ENCODE results near the gene TFCP2.

The TFCP2 gene

GRCh38 chr12:51197736-51198567 is 25.0 kb upstream of the TFCP2 start:
- DNase-seq (ENCODE audit: low read depth in 2 of 2) = no peak

GRCh38 chr12:51196547-51196946 is 23.6 kb upstream of the TFCP2 start:
- no peak for DNase-seq (ENCODE audit: low read depth in 2 of 2)

- no peak for DNase-seq (ENCODE audit: low read depth in 2 of 2)
These were observed 22.9 kb upstream of the TFCP2 start for GRCh38 chr12:51195841-51196240.

- DNase-seq (ENCODE audit: low read depth in 2 of 2) = no peak
These were observed 19.3 kb upstream of the TFCP2 start for GRCh38 chr12:51192284-51192671.

- DNase-seq (ENCODE audit: low read depth in 2 of 2) = no peak
These were observed 18.8 kb upstream of the TFCP2 start for GRCh38 chr12:51191516-51192283.

GRCh38 chr12:51190820-51191219 is 17.9 kb upstream of the TFCP2 start:
- DNase-seq (ENCODE audit: low read depth in 2 of 2) = no peak

- no peak for DNase-seq (ENCODE audit: low read depth in 2 of 2)
These were observed 16.9 kb upstream of the TFCP2 start for GRCh38 chr12:51189790-51190355.

GRCh38 chr12:51188359-51189051 is 15.6 kb upstream of the TFCP2 start:
- no peak for DNase-seq (ENCODE audit: low read depth in 2 of 2)

- DNase-seq (ENCODE audit: low read depth in 2 of 2) = no peak
These were observed 14.5 kb upstream of the TFCP2 start for GRCh38 chr12:51187370-51187987.

- DNase-seq (ENCODE audit: low read depth in 2 of 2) = no peak
These were observed 13.6 kb upstream of the TFCP2 start for GRCh38 chr12:51186465-51187085.

- DNase-seq (ENCODE audit: low read depth in 2 of 2) = no peak
These were observed 12.3 kb upstream of the TFCP2 start for GRCh38 chr12:51185171-51185717.

GRCh38 chr12:51183816-51184215 is 10.9 kb upstream of the TFCP2 start:
- no peak for DNase-seq (ENCODE audit: low read depth in 2 of 2)

- DNase-seq (ENCODE audit: low read depth in 2 of 2) = no peak
These were observed 10.4 kb upstream of the TFCP2 start for GRCh38 chr12:51183349-51183748.

- no peak for DNase-seq (ENCODE audit: low read depth in 2 of 2)
These were observed 8.6 kb upstream of the TFCP2 start for GRCh38 chr12:51181558-51181957.

GRCh38 chr12:51177897-51178296 is 5.0 kb upstream of the TFCP2 start:
- DNase-seq (ENCODE audit: low read depth in 2 of 2) = no peak

- no peak for DNase-seq (ENCODE audit: low read depth in 2 of 2)
These were observed 1.6 kb upstream of the TFCP2 start for GRCh38 chr12:51174501-51174900.

- no peak for DNase-seq (ENCODE audit: low read depth in 2 of 2)
These were observed 936 bp downstream of the TFCP2 start for GRCh38 chr12:51171884-51172514.

GRCh38 chr12:51163795-51164194 is 9.1 kb downstream of the TFCP2 start:
- DNase-seq (ENCODE audit: low read depth in 2 of 2) = no peak

- DNase-seq (ENCODE audit: low read depth in 2 of 2) = no peak
These were observed 10.7 kb downstream of the TFCP2 start for GRCh38 chr12:51162217-51162616.

GRCh38 chr12:51160814-51161459 is 12.0 kb downstream of the TFCP2 start:
- no peak for DNase-seq (ENCODE audit: low read depth in 2 of 2)
